Omental fat pad (tissue), 4 donors: Measurements from ENCODE around the gene BZW2. TPM values are rescaled to one million over a fixed set of nuclear protein-coding genes. Genes with fewer than 3 reads are reported as not detected.

Experiments
- ATAC-seq: fragments of 150-250 bp; one replicate; pipeline ENCODE4 v1.9.1; 2016; ENCODE audit warnings: mild to moderate bottlenecking, moderate library complexity; ENCODE audit not compliant: low FRiP score
- DNase-seq: peaks from one replicate; pipeline ENCODE4 v3.0.0-alpha.2; 2019; ENCODE audit warnings: low spot score
- total RNA-seq, 4 donors: library from RNA; depleted of rRNA; stranded (reverse); fragments of >200 nt; gene quantifications; one replicate each; pipeline ENCODE4 v1.1.0, GENCODE V29; 2016
- TF ChIP-seq, protein P1 (sequence below), 3 donors: fragments of 450-650 bp; IDR thresholded peaks; one replicate each; pipeline ENCODE4 v1.5.1; 2016 to 2017; ENCODE audit warnings: antibody characterized with exemption in 3 of 3, mild to moderate bottlenecking in 3 of 3, moderate library complexity in 2 of 3

The BZW2 gene
- 10 to 100 TPM; 44.9 to 92.7 (median 55.4) TPM for total RNA-seq

GRCh38 chr7:16645593-16646471 is at the start of gene BZW2, which contains the start of gene ANKMY2:
BZW2 (plus strand) TSS chr7:16646181; CDS start chr7:16665444, 19,263 bp downstream.
ANKMY2 (minus strand) TSS chr7:16645754; CDS start chr7:16645573, 181 bp downstream.
- TF ChIP-seq, protein P1, sequence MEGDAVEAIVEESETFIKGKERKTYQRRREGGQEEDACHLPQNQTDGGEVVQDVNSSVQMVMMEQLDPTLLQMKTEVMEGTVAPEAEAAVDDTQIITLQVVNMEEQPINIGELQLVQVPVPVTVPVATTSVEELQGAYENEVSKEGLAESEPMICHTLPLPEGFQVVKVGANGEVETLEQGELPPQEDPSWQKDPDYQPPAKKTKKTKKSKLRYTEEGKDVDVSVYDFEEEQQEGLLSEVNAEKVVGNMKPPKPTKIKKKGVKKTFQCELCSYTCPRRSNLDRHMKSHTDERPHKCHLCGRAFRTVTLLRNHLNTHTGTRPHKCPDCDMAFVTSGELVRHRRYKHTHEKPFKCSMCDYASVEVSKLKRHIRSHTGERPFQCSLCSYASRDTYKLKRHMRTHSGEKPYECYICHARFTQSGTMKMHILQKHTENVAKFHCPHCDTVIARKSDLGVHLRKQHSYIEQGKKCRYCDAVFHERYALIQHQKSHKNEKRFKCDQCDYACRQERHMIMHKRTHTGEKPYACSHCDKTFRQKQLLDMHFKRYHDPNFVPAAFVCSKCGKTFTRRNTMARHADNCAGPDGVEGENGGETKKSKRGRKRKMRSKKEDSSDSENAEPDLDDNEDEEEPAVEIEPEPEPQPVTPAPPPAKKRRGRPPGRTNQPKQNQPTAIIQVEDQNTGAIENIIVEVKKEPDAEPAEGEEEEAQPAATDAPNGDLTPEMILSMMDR (IDR thresholded peaks at IDR 0.05): no peak
- ATAC-seq (peak; percentile 96), DNase-seq (peak; percentile 83)

DNA sequence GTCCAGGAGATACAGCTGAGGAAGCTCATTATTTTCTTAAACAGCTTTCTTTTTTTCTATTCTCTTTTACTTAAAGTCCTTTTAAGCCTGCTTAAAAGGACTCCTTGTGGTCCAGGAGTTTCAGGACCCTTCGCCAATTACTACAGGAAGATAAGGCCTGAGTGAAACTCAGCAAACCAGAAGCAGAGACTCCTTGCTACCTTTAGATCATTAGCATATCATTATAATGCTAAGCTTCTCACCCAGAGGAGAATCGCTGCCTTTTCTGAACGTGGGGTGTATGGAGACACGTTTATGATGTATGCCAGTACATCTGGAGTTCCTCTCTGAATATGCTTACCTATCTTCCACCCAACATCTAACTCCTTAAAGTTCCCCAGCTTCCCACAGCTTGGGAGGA is 48.0 kb upstream of the BZW2 start:
- TF ChIP-seq, protein P1 (IDR thresholded peaks at IDR 0.05): no peak
- ATAC-seq (no peak), DNase-seq (no peak)

- no peak for ATAC-seq
- TF ChIP-seq, protein P1 (IDR thresholded peaks at IDR 0.05): no peak
- no peak for DNase-seq
Measured at GRCh38 chr7:16599860-16600259, 46.1 kb upstream of the BZW2 start.

GRCh38 chr7:16603633-16604032 is 42.3 kb upstream of the BZW2 start:
- TF ChIP-seq, protein P1 (IDR thresholded peaks at IDR 0.05): no peak
- DNase-seq (no peak), ATAC-seq (no peak)

DNA sequence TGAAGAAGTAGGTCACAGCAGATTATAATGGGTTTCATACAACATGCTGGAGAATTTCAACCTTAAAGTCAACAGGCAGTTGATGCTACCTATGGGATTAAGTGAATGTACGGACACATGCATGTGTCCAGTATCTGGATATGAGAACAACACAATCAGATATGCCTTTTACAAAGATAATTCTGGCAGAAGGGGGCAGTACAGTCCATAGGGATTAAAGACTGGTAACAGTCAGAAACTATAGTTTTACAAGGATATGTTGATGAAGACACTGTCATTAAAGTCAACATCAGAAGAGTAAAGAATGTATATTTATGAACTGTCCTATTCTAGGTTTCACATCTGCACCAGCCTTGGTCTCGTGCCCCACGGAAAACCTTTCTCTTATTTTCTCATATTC is 41.9 kb upstream of the BZW2 start:
- ATAC-seq (no peak), DNase-seq (no peak)
- TF ChIP-seq, protein P1 (IDR thresholded peaks at IDR 0.05): no peak

DNA sequence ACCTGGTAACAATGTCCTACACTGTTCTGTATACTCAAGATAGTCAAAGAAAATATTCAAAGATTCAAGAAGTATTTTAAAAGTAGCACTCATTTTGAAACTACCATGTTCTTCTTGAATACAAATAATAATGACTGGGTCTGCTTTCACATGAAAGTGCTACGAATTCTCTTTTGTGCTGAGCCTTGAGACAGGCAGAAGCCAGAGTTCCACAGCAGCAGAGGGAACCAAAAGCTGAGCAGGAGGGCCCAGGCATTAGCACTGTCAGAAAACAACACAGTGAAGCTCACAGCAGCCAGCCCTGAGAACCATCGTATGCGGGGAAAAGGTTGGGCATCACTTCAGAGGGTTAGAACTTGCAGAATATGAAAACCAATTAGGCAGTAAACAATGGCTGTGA is 39.3 kb upstream of the BZW2 start:
- no peak for ATAC-seq

More for the DNA sequence above, 39.3 kb upstream of the BZW2 start:
- TF ChIP-seq, protein P1 (IDR thresholded peaks at IDR 0.05): no peak
- DNase-seq: no peak
